GM18520 (cell line): Measurements from ENCODE around the gene TRIB2.

Experiments
- ATAC-seq: cut with Tn5 transposase; IDR thresholded peaks from one replicate; pipeline ENCODE4 v1.9.1; 2021; ENCODE audit not compliant: unreplicated experiment

The TRIB2 gene

GRCh38 chr2:12737738-12738485 is 21.2 kb downstream of the TRIB2 start:
- no peak for ATAC-seq

- no peak for ATAC-seq
Observed at GRCh38 chr2:12739721-12740254, 23.1 kb downstream of the TRIB2 start.

DNA sequence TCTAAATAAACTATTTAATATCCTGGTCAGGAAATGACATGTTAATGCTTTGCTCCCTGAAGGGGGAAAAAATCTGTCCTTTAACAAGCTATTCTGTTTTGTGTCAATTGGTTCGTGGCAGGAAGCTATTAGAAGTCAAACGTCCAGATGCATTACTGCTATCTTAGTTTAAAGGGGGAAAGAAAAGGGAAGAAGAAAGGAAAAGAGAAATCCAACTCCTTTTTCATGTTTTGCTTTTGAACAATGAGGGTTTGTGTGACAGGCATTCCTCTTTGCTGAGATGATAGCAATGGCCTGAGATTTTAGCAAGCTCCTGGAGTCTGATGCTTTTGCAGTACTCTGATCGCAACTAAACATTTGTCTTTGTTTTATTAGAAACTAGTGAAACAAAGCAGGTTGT is 24.6 kb downstream of the TRIB2 start:
- no peak for ATAC-seq

DNA sequence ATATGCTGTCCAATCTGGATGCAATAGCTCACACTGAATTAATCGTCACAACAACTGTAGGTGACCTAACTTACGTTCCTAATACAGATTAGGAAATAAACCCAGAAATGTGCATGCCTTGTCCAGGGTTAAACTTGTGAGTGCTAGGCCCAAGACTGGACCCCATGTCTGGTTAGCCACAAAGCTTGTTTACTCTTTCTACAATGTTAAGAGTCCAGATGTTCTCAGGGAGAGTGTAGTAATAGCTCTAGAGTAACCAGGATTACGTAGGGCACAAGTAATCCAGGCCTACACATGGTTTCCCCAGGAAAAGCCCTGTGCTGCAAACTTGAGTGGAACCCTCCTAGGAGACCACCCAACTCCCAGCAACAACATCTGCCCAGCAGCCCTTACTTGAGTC is 26.2 kb downstream of the TRIB2 start:
- no peak for ATAC-seq

DNA sequence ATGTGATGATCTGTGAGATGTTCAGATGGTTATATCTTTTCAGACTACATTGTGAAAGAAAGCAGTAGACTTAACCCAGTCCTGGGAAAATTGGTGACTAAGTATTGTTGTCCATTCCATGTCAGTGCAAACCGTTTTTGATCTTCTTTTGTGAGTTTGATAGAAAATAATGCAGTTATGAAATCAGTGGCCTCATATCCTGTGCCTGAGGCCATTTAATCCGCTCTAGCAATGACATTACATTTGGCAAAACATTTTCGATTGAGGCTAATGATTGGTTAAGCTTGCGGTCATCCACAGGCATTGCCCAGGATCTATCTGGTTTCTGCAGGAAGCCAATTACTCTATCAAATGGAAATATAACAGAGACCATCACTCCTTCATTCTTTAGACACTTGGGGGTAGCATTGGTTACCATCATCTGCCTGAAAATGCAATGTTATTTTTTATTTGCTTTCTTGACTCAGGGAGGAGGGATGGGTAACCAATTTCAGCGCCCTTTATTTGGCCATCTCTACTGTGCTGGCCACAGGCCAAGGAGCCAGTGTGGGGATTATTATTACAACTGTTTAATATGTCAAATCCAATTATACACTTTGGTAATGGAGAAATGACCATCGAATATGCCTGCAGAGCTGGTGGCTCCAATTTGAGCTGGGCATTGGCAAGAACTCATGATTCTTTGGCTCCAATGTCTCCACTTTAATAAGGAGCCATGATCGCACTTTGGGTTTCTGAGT is 33.6 kb downstream of the TRIB2 start:
- no peak for ATAC-seq

DNA sequence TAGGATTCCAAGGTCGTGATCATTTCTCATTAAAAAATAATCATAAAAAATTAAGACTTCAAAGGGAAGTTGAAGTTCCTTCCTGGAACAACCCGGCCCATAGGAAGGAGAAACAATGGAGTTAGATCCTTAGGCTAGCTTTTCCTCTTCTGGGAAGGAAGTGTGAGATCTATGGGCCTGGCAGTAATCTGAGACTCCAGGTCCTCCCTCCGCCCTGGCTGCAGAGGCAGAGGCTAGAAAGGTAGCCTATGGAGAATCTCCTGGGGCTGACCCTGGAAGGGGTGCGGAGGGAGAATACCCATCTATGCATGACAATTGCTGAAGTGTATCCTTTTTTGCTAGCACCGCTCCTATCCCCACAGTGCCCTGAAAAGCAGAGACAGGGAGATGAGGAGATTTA is 37.9 kb downstream of the TRIB2 start:
- ATAC-seq: no peak

DNA sequence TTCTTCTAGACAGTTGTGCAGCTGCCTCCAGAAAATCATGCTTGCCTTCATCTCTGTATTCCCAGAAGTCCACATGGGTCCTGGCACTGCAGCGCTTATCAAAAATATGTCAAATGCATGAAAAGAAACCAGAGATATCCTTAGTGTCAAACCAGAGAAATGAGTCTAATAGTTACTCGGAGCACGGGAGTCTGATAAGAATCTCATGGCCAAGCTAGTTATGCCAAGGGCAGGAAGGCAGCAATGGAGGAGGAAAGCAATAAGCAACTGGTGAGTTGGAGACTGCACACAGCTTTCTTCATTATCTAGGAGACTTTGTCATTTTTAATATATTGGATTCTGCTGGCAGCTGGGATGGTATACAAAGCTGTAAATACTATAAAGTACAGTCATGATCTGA is 38.6 kb downstream of the TRIB2 start:
- no peak for ATAC-seq

DNA sequence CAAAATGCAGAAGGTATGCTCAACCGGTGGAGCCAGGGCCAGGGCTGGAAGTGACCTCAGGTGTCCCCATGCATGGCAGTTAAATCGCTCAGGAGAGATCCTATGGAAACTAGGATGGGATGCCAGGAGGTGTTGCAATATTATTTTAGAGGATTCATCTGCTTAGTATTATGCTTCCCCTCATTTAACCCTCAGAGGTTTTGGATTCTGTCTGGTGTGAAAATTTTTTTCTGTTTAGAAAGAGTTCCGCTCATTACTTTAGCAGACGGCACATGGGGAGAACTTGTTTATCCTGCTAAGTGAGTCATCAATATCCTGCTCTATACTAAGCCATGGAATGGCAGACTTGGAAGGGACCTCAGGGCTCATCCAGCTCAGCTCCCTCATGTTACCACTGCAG is 42.5 kb downstream of the TRIB2 start:
- ATAC-seq: no peak

DNA sequence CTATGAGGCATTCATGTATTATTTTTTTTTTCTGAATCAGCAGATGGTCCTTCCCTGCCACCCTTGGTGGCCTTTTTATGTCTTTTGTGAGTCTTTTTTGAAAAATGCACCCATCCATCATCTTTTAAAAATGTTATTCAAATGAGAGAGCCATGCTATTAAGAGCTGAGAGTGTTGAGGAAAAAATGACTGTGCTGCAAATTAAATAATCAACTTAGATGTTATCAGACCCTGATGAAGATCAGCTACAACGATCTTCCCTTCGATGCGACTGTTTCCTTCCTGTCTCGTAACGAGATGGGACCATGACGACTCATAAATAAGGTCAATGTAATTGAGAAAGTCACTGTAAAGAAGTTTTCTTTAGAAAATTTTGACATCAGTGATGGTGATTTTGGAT is 44.4 kb downstream of the TRIB2 start:
- ATAC-seq: no peak

DNA sequence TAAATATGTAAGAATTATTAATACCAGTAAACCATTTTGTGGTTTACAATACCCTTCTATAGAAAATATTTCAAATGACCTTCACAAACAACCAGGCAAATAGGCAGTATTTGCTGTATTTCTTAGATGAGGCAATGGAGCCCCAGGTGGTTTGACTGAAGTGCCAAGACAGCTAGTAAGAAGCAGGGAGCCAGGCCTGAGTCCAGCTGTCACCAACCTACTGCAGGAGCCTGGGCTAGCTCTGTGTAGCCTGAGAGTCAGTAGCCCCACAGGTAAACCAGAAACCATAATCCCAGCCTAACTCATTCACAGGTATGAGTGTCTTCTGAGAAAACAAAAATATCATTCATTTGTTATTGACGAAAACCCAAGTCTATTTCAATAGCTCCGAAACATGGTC is 45.6 kb downstream of the TRIB2 start:
- ATAC-seq: no peak

- no peak for ATAC-seq
Observed at GRCh38 chr2:12762976-12763375, 46.2 kb downstream of the TRIB2 start.

DNA sequence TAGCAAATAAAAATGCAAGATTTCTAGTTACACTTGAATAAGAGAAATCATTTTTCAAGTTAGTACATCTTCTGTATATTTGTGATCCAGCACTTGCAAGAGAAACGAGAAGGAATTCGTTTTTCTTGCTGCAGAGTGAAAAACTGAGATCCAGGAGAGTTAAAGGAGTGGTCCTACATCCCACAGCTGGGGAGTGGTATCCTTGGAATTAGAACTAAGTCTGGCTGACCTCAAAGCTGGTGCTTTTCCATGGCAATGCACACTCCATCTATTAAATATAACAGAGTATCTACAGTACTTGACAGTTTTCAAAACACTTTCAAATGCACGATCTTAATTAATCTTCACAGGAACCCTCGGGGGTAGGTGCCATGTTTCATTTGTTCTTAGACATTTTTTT is 46.8 kb downstream of the TRIB2 start:
- no peak for ATAC-seq

DNA sequence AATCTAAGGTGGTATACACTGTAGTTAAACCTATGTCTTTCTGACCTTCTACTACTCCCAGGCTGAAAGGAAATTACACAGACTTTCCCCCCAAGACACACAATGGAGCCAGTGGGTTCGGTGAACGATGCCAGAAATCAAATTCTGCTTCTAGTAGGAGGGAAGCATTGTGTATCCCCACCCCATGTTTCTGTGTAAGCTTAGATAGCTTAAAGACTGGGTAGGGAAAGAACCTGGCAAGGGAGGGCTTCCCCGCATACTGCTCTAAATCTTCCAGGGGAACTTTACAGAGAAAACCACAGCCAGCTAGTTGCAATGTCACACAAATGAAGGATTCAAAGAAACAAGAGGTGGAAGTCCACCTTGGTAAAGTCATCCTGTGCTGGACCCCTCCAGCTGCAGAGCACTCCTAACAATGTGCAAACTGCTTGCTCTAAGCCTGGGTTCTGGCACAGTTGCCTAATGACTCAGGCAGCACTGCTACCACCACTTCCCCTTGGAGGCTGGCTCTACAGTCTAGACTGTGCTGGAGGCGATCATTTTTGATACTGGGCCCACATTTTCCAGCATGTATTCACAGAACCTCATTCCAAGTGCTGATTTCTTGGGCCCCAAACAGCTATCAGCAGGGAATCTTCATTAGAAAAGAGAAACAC is 47.5 kb downstream of the TRIB2 start:
- no peak for ATAC-seq

- ATAC-seq: no peak
Observed at GRCh38 chr2:12764849-12765605, 48.3 kb downstream of the TRIB2 start.

DNA sequence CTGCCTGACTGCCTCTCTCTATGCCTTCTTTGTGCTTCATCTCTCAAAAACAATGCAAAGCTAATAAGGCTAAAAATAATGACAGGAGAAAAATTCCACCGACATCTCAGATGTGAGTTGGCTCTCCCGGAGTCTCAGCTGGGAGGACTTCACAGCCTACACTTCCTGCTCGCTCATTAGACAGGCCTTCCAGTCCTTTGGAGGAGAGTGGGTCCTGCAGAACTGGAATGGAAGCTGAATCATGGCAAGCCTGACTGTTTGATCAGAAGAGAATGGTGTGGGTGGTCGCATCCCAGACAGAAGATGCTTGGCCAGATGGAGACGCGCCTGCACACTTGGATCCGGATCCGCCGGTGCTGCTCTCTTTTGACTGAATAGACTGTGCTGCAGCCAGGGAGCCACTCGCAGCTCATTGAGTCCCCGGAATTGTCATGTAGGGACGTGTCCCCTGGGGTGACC is 49.7 kb downstream of the TRIB2 start:
- no peak for ATAC-seq

GRCh38 chr2:12767541-12767940 is 50.8 kb downstream of the TRIB2 start:
- no peak for ATAC-seq

DNA sequence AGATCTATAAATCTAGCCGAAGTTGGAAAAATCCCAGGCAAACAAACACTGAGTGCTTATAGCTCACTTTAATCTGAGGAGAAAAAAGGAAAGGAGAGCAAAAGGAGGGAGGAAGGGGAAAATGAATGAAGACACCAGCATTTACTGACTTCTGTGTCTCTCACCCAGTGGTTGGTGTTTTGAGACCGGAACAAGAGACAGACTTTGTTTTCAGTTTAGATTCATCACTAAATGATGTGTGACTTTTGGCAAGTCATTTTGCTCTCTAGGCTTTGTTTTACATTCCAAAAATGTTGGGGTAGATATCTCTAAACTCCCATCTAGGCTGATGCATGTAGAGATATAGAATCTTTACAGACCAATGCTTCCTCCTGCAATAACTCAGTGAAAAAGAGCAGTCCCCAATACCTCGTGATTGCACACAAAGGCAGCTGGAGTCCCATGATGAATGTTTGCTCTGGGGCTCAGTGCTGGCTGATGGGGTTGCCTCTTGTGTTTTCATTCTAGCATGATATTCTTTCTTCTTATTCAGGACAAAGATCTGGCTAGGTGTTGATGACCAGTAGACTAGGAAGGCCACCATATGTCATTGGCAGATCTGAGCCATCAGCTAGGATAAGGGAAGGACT is 51.4 kb downstream of the TRIB2 start:
- ATAC-seq: no peak

- ATAC-seq: no peak
Observed at GRCh38 chr2:12769492-12770105, 52.9 kb downstream of the TRIB2 start.

DNA sequence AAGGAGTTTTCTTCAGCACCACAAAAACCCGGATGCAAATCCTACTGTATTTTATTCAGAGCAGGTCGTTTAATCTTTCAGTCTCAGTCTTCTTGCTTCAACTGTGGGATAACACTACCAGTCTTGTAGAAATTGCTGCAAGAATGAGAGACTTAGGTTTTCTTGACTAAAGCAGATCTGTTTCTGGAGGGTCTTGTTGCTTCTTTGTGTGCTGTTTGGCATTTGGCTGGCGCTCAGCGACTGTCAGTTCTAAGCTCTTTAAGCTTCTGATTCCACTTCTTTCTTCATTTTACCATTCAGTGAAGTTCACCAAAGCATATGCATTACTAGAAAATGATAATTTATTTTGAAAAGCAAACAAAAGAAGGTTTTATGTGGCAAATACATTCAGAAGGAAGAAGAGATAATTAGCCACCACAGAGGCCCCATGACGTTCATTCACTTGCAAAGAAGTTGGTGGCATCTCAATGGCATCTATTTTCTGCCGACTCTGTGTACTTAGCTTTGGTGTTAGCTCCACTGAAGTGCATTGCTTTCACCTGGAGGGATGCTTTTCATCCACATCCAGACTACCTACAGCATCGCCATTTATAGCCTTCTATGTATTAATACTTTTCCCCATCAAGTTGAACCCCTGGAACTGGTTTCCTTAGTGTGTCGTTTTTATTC is 53.7 kb downstream of the TRIB2 start:
- no peak for ATAC-seq

DNA sequence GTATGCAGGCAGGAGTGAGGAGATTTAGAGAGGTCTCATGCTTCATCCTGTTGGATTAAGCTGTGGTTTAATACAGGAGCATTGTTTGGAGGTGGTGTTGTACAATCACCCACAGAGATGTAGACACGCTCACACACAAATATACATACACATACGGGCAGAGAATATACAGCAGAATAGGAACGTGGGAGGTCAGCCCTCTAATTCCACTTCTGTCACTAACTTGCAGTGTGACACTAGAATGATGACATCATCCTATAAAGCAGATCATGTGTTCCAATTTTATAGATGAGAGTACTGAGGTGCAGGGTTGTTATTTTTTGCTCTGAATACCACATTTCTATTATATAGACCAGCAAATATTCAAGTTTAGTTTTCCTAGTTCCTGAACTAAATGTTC is 54.4 kb downstream of the TRIB2 start:
- no peak for ATAC-seq
